Osteocyte (in vitro differentiated cells): ENCODE results near the gene MEF2C. TPM values are rescaled to one million over a fixed set of nuclear protein-coding genes. Genes with fewer than 3 reads are reported as not detected.

ENCODE experiments used
- DNase-seq: peaks from one replicate; pipeline ENCODE4 v3.0.0; 2021; ENCODE audit warnings: mixed read lengths; ENCODE audit not compliant: unreplicated experiment; ENCODE audit errors: extremely low spot score
- H3K27ac Mint-ChIP-seq: one replicate; pipeline ENCODE4 v1.8.0; 2021; ENCODE audit warnings: mild to moderate bottlenecking, mixed read lengths; ENCODE audit not compliant: unreplicated experiment
- H3K27me3 Mint-ChIP-seq: one replicate; pipeline ENCODE4 v1.8.0; 2021; ENCODE audit warnings: mixed read lengths; ENCODE audit not compliant: unreplicated experiment
- H3K36me3 Mint-ChIP-seq: one replicate; pipeline ENCODE4 v1.8.0; 2021; ENCODE audit warnings: mixed read lengths; ENCODE audit not compliant: unreplicated experiment
- H3K4me1 Mint-ChIP-seq: one replicate; pipeline ENCODE4 v1.8.0; 2021; ENCODE audit warnings: mixed read lengths; ENCODE audit not compliant: unreplicated experiment
- H3K4me3 Mint-ChIP-seq: one replicate; pipeline ENCODE4 v1.8.0; 2021; ENCODE audit warnings: mild to moderate bottlenecking, moderate library complexity, mixed read lengths; ENCODE audit not compliant: unreplicated experiment
- H3K9me3 Mint-ChIP-seq: one replicate; pipeline ENCODE4 v1.8.0; 2021; ENCODE audit warnings: mixed read lengths; ENCODE audit not compliant: unreplicated experiment
- total RNA-seq: library from RNA; stranded (reverse); gene quantifications from 2 replicates; pipeline ENCODE4 v1.2.1, GENCODE V29; 2021
- TF ChIP-seq, protein P1 (sequence below): fragments of 200-600 bp; sonication (generic); IDR thresholded peaks from 2 replicates; pipeline ENCODE4 v1.5.0; 2021; ENCODE audit warnings: antibody characterized with exemption, mild to moderate bottlenecking, moderate library complexity

MEF2C gene
- total RNA-seq, 1 donor from 2014 or later: 9.4 TPM

DNA sequence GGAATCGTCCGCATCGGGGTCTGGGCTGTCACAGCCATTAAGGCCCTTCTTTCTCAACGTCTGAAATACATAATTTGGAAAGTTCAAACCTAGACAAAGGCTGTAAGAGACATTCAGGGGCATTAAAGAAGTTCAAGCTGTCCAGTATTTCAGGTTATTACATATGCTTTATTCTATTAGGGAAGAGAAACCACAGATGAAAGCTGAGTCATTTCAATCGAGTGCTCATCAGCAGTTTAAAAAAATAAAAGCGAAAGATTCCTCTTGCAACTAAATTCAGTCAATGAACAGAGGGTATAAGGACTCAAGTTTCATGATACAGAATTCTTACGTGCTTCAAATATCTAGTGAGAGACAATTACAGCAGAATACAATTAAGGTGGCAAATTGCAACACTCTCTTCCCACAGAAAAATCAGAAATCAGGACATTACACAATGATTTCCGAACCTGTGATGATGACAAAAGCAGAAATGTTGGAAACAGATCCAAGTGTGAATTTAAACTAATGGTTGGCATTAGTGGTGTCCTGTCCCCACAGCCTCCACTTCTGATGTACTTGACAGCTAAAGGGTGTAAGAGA, 121.6 kb downstream of the MEF2C start:
- H3K9me3 Mint-ChIP-seq: no peaks in the 10 kb centered on the region
- H3K27ac Mint-ChIP-seq: no peak overlapping the region
- no peaks in the 10 kb centered on the region for H3K27me3 Mint-ChIP-seq
- no peaks in the 10 kb centered on the region for H3K4me1 Mint-ChIP-seq
- TF ChIP-seq, protein P1, sequence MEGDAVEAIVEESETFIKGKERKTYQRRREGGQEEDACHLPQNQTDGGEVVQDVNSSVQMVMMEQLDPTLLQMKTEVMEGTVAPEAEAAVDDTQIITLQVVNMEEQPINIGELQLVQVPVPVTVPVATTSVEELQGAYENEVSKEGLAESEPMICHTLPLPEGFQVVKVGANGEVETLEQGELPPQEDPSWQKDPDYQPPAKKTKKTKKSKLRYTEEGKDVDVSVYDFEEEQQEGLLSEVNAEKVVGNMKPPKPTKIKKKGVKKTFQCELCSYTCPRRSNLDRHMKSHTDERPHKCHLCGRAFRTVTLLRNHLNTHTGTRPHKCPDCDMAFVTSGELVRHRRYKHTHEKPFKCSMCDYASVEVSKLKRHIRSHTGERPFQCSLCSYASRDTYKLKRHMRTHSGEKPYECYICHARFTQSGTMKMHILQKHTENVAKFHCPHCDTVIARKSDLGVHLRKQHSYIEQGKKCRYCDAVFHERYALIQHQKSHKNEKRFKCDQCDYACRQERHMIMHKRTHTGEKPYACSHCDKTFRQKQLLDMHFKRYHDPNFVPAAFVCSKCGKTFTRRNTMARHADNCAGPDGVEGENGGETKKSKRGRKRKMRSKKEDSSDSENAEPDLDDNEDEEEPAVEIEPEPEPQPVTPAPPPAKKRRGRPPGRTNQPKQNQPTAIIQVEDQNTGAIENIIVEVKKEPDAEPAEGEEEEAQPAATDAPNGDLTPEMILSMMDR: no peak
- no peaks in the 10 kb centered on the region for H3K36me3 Mint-ChIP-seq
- DNase-seq: no peak
- no peak overlapping the region for H3K4me3 Mint-ChIP-seq

DNA sequence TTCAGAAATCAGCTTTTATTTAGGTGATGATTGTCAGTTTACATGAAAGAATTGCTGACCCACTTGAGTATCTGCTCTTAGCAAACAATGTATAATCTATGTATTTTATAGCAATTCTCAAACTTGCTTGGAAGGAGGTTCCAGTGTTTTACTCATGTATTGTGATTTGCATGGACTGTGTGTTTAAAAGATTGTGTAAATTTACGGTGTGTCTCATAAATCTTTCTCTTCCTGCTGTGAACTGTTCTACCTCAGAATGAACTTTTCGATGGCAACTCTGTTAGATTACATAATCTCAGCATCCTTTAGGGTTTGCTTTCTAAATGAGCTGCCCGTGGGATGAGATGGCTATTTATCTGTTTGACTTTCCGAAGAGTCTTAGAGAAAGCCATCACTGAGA, 122.5 kb downstream of the MEF2C start:
- no peaks in the 10 kb centered on the region for H3K4me1 Mint-ChIP-seq
- no peak overlapping the region for H3K4me3 Mint-ChIP-seq
- no peaks in the 10 kb centered on the region for H3K27me3 Mint-ChIP-seq
- no peak overlapping the region for H3K27ac Mint-ChIP-seq
- H3K9me3 Mint-ChIP-seq: no peaks in the 10 kb centered on the region
- TF ChIP-seq, protein P1: no peak
- H3K36me3 Mint-ChIP-seq: no peaks in the 10 kb centered on the region
- DNase-seq: no peak

DNA sequence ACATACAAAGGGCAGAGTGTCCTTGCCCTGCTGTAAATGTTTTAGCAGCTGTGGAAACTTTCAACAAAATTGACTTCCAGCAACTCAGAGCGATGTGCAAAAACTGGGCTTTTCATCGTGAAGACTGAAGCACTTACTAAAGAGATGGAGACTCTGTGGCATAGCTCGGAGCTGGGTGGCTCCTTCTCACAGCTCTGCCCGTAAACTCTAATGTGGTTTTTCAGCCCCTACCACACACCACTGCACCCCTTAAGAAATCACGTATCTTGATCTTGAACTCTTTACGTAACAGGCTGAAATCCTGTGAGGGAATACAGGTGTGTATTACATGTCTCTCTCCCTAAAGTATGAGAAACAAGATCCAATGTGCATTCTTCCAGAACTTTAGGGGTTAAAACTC, 124.4 kb downstream of the MEF2C start:
- H3K4me3 Mint-ChIP-seq: no peak overlapping the region
- DNase-seq: no peak
- TF ChIP-seq, protein P1: no peak
- no peaks in the 10 kb centered on the region for H3K36me3 Mint-ChIP-seq
- H3K4me1 Mint-ChIP-seq: no peaks in the 10 kb centered on the region
- H3K9me3 Mint-ChIP-seq: no peaks in the 10 kb centered on the region
- no peaks in the 10 kb centered on the region for H3K27me3 Mint-ChIP-seq
- no peak overlapping the region for H3K27ac Mint-ChIP-seq

DNA sequence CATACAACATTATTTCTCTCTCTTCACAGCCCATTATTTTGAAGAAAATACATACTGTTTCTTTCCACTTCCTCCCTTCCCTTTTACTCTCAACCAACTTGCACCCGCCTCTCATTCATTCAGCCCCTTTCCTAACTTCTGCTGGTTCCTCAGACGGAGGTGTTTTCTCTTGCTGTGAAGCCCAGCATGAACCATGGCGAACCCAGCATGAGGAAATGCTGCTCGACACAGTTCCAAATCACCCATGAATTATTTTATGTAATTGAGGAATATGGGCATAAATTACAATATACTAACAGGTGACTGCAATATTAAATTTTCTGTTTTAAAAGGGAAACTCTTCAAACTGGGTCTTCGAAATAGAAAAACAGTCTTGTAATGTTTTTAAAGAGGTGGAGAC, 124.8 kb downstream of the MEF2C start:
- H3K27ac Mint-ChIP-seq: no peak overlapping the region
- H3K36me3 Mint-ChIP-seq: no peaks in the 10 kb centered on the region
- TF ChIP-seq, protein P1: no peak
- H3K4me3 Mint-ChIP-seq: no peak overlapping the region
- H3K4me1 Mint-ChIP-seq: no peaks in the 10 kb centered on the region
- H3K27me3 Mint-ChIP-seq: no peaks in the 10 kb centered on the region
- no peaks in the 10 kb centered on the region for H3K9me3 Mint-ChIP-seq
- no peak for DNase-seq

DNA sequence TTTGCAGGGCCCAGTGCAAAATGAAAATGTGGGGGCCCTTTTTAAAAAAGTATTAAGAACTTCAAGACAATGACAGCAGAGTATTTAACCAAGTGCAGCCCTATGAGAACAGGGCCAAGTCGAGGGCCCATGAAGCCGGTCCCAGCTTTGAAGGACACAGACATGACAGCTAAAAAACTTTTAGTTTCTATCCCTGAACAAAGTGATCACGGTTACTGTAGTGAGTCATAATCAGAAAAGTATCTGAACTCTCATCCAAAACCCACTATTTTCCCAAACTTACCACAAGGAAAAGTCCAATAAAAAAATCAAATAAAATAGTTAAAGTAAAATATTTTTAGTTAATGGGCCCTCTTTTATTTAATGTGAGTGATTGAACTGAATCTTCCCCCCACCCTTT, 126.0 kb downstream of the MEF2C start:
- Mint-ChIP-seq H3K36me3 (peaks cover 5% of the 10 kb centered on the region), H3K4me3 (no peak overlapping the region), H3K9me3 (peaks cover 4% of the 10 kb centered on the region), H3K27ac (no peak overlapping the region), H3K4me1 (no peaks in the 10 kb centered on the region), H3K27me3 (no peaks in the 10 kb centered on the region)
- TF ChIP-seq, protein P1: no peak
- no peak for DNase-seq
